GM18498 (cell line): ENCODE results near the gene CIZ1.
A peak's percentile ranks its signal among the peaks of the same experiment; 100 is the strongest.

Experiments used
- ATAC-seq: cut with Tn5 transposase; IDR thresholded peaks from one replicate; pipeline ENCODE4 v1.9.1; 2021; ENCODE audit warnings: mild to moderate bottlenecking, moderate library complexity; ENCODE audit not compliant: unreplicated experiment

CIZ1 gene

DNA sequence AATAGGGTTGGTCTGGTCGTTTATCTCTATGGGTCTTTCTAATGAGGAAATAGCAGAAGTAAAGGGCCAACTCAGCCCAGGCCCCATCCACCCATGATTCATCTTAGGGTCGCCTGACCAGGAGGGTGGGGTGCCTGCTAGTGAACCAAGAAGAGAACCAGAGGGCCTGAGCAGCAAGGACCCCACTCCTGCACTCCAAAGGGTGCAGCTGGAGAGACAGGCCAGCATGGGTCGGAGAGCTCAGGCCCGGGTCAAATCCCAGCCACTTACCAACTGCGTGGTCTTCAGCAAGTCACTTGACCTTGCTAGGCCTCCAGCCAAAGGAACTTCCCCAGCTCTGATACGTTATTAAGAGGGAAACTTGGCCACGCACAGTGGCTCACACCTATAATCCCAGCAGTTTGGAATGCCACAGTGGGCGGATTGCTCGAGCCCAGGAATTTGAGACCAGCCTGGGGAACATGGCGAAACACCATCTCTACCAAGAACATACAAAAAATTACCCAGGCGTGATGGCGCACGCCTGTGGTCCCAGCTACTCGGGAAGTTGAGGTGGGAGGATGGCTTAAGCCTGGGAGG lies 27.0 kb downstream of the CIZ1 start:
- ATAC-seq, result no peak

DNA sequence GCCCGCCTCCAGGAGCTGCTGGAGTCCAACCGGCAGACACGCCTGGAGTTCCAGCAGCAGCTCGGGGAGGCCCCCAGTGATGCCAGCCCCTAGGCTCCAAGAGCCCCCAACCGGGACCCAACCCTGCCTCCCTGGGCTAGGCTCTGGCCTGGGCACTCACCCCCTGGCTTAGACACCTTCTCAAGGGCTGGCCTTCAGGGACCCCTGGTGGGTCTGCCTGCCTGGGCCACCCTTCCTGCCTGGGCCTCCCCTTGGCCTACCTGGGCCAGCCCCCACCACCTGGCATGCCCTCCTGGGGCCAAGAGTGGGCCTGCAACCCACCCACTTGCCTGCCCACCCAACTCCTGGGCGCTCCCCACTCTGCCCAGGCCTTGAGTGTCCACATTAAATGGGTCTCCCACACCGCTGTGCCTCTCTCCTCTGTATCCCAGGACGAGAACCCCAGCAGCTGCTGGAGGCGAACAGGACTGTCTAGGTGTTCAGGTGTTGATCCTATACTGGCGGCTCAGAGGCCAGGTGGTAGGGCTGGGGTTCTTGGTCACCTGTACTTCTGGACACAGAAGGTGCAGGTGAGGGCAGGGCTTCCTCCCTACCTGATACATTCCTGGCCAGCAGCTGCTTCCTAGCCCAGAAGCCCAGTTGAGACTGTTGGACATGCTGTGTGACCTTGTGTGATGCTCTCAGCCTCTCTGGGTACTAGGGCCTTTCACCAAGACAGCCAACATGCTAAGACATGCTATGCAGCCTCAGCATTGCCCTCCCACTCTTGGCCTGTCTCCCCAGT lies 27.7 kb downstream of the CIZ1 start:
- no peak for ATAC-seq

DNA sequence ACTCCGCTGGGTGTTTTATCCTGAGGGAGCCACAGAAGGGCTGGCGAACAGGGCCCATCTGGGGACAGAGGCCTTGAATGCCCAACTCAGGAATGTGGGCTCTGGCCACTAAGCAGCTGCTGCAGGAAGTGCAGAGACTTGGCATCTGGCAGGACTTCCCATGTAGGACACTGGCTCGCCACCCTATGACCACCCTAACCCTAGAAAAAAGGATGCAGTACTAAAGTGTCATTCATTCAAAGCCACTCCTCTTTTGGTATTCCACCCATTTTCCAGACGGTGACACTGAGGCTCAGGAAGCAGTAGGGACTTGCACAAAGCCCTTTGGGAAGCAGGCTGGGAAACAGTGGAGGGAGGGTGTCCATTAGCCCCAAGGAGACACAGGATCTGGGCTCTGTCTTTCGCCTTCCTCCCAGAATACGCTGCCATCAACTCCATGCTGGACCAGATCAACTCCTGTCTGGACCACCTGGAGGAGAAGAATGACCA lies 28.3 kb downstream of the CIZ1 start:
- no peak for ATAC-seq

GRCh38 chr9:128162215-128163026 lies 29.0 kb downstream of the CIZ1 start:
- no peak for ATAC-seq

DNA sequence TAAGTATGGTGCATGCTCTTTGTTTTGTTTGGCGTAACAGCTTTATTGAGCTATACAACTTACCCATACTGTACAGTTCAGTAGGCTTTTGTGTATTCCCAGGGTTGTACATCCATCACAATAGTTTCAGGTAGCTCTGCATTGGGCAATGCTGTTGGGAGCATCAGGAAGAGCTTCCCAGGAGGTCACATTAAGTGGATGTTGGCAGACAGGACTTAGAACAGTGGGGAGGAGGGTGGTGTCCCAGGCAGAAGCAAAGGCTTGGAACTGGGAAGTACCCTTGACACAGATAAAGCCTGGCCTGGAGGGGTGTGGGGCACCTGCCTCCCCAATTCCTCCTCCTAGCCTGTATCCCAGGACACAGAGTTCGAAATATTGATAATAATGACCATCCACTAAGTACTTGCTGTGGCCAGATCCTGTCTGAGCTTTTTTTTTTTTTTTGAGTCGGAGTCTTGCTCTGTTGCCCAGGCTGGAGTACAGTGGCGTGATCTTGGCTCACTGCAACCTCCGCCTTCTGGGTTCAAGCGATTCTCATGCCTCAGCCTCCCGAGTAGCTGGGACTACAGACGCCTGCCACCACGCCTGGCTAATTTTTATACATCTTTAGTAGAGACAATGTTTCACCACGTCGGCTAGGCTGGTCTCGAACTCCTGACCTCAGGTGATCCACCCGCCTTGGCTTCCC lies 30.0 kb downstream of the CIZ1 start:
- no peak for ATAC-seq

- ATAC-seq, result no peak
Measured at GRCh38 chr9:128160603-128160987, 30.8 kb downstream of the CIZ1 start.

GRCh38 chr9:128159784-128160602 lies 31.4 kb downstream of the CIZ1 start, which contains the start of gene BBLN:
TSS of gene BBLN (plus strand) at chr9:128160265. CDS start at chr9:128160408, 143 bp downstream.
- ATAC-seq, result peak; percentile 73

GRCh38 chr9:128159522-128159783 lies 31.9 kb downstream of the CIZ1 start:
- peak; percentile 9 for ATAC-seq

- no peak for ATAC-seq
Measured at GRCh38 chr9:128155736-128156500, 35.5 kb downstream of the CIZ1 start.

- no peak for ATAC-seq
Measured at GRCh38 chr9:128153947-128154695, 37.3 kb downstream of the CIZ1 start.

GRCh38 chr9:128153060-128153946 lies 38.1 kb downstream of the CIZ1 start:
- no peak for ATAC-seq

DNA sequence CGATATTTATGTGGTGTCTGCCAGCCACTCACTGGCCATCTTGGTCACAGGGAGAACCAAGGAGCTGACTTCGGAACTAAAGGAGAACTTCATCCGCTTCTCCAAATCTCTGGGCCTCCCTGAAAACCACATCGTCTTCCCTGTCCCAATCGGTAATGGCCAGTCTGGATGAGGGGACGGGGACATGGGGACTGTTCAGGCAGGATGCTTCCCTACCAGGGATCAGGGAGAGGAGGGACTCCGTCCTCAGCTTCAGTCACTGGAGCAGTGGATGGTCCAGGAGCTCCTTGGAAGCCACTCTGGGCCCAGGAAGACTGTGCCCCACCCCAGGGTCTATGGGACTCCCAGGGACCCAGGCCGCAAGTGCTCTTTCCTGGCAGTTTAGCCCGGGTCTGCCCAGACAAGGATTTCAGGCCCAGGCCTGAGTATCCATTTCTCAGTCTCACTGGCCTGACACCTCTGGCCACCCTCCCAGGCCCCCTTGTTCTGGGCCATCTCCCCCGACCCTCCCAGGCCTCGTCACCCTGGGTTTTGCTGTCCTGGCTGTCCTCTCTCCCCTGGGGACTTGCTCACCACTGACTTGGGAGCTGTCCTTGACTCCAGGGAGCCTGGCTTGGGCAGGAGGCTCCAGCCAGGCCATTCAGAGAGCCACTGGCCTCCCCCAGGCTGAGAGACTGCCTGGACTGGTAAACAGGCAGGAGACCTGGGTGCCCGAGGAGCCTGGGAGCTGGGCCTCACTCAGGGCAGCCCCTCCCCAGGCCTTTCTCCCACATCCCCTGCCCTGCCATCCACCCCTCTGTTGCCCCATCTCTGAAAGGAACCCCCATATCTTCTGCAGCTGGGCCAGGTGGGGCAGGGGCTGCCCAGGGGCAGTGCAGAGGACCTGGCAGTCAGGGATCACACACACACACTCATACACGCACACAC lies 39.0 kb downstream of the CIZ1 start:
- ATAC-seq, result no peak

DNA sequence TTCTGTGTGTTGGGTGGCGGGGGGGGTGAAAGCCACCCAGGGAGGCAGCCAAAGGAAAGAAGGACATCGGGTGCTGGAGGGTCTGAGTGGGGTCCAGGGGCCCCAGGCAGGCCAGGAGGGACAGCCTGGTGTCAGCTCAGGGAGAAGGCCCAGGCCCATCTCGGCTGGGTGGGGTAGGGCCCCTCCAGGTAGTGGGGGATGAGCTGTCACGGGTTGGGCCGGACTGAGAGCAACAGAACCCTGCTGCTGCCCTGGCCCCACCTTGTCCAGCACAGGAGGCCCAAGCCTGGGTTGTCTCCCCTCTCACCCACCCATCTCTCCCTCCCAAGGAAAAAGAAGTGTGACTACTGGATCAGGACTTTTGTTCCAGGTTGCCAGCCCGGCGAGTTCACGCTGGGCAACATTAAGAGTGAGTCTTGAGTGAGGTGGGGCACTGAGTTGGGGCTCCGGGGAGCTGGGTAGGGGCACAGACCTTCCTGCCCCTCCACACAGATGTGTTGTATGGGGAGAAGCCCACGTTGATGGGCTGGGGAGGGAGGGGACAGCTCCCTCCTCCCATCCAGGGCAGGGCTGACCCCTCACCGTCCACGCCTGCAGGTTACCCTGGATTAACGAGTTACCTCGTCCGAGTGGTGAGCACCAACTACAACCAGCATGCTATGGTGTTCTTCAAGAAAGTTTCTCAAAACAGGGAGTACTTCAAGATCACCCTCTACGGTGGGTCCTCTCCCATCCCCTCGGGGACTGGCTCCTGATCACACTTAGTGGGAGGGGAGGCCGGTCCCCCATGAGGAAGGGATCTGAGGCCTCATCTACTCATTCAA lies 39.9 kb downstream of the CIZ1 start:
- no peak for ATAC-seq

GRCh38 chr9:128150594-128151308 lies 40.6 kb downstream of the CIZ1 start:
- no peak for ATAC-seq

- ATAC-seq, result no peak
Measured at GRCh38 chr9:128149951-128150593, 41.3 kb downstream of the CIZ1 start.
